ENCODE measurements around the gene TAPBP.

GRCh38 chr6:33344701-33345697 is 31.1 kb upstream of the TAPBP start:
- TF ChIP-seq CTCF (IDR thresholded peaks at IDR 0.05; ENCODE audit: low read depth, low read length) (peak; percentile 55), MYC (IDR thresholded peaks at IDR 0.05; ENCODE audit: low read depth, low read length) (no peak), POLR2A (IDR thresholded peaks at IDR 0.05; ENCODE audit: extremely low read depth, insufficient read length) (no peak)
